ENCODE data around the gene GPR137B. TPM values are rescaled to one million over a fixed set of nuclear protein-coding genes. Genes with fewer than 3 reads are reported as not detected.

The GPR137B gene
- total and polyA plus RNA-seq, 8 donors, result 2.9 to 64.8 (median 12.5) TPM

- no peak for TF ChIP-seq EP300 (IDR thresholded peaks at IDR 0.05)
- intact Hi-C loops (cut with DNase I; ENCODE audit: low total_unique reads), result no loop called here
- no peaks in the 10 kb centered on the region for H3K4me1 ChIP-seq
- no peaks in the 10 kb centered on the region for H3K9me3 ChIP-seq
- WGBS, 5 donors, result 58 to 96% (median 95%) methylated on average over 2 of the region's 2 CpGs
- no peaks in the 10 kb centered on the region for H3K27me3 ChIP-seq
- H3K36me3 ChIP-seq, result peaks cover 7 to 38% (median 27%) of the 10 kb centered on the region in 4 donors
- no peak overlapping the region for H3K4me3 ChIP-seq
- no peak for DNase-seq
- no peak overlapping the region for H3K27ac ChIP-seq
These were observed 100.2 kb downstream of the GPR137B start for GRCh38 chr1:236242568-236242967.

GRCh38 chr1:236247286-236247685 is 104.9 kb downstream of the GPR137B start:
- Histone ChIP-seq H3K9me3 (no peaks in the 10 kb centered on the region), H3K27me3 (no peaks in the 10 kb centered on the region), H3K4me3 (no peak overlapping the region), H3K4me1 (no peaks in the 10 kb centered on the region), H3K27ac (no peak overlapping the region), H3K36me3 (peaks cover 5 to 24% (median 19%) of the 10 kb centered on the region in 4 donors)
- intact Hi-C loops (cut with DNase I; ENCODE audit: low total_unique reads), result no loop called here
- WGBS, 5 donors, result 91 to 98% (median 97%) methylated on average over 3 of the region's 3 CpGs
- no peak for TF ChIP-seq EP300 (IDR thresholded peaks at IDR 0.05)
- no peak for TF ChIP-seq POLR2A (IDR thresholded peaks at IDR 0.05)
- TF ChIP-seq POLR2AphosphoS5 (IDR thresholded peaks at IDR 0.05), result no peak
- TF ChIP-seq CTCF (IDR thresholded peaks at IDR 0.05), result no peak
- no peak for DNase-seq

GRCh38 chr1:236251587-236251986 is 109.2 kb downstream of the GPR137B start:
- intact Hi-C loops (cut with DNase I; ENCODE audit: low total_unique reads), result no loop called here
- DNase-seq, result no peak
- Histone ChIP-seq H3K27ac (no peak overlapping the region), H3K4me1 (peaks cover 0 to 22% (median 2%) of the 10 kb centered on the region in 4 donors), H3K9me3 (no peaks in the 10 kb centered on the region), H3K36me3 (peaks cover 0 to 29% (median 16%) of the 10 kb centered on the region in 4 donors), H3K27me3 (no peaks in the 10 kb centered on the region), H3K4me3 (no peak overlapping the region)
- WGBS, 5 donors, result 82 to 100% (median 94%) methylated on average over 1 of the region's 1 CpG
- TF ChIP-seq POLR2AphosphoS5 (IDR thresholded peaks at IDR 0.05) (no peak), CTCF (IDR thresholded peaks at IDR 0.05) (no peak), EP300 (IDR thresholded peaks at IDR 0.05) (no peak), POLR2A (IDR thresholded peaks at IDR 0.05) (no peak)

GRCh38 chr1:236253119-236253518 is 110.8 kb downstream of the GPR137B start:
- DNase-seq, result no peak
- intact Hi-C loops (cut with DNase I; ENCODE audit: low total_unique reads), result no loop called here
- peaks cover 0 to 13% (median 6%) of the 10 kb centered on the region in 4 donors for H3K9me3 ChIP-seq
- H3K4me1 ChIP-seq, result peaks cover 0 to 26% (median 3%) of the 10 kb centered on the region in 4 donors
- no peak for TF ChIP-seq POLR2A (IDR thresholded peaks at IDR 0.05)
- TF ChIP-seq POLR2AphosphoS5 (IDR thresholded peaks at IDR 0.05), result no peak
- no peak for TF ChIP-seq CTCF (IDR thresholded peaks at IDR 0.05)
- TF ChIP-seq EP300 (IDR thresholded peaks at IDR 0.05), result no peak
- no peak overlapping the region for H3K27ac ChIP-seq
- H3K36me3 ChIP-seq, result peaks cover 0 to 39% (median 24%) of the 10 kb centered on the region in 4 donors
- H3K27me3 ChIP-seq, result no peaks in the 10 kb centered on the region
- 94 to 100% (median 97%) methylated on average over 1 of the region's 1 CpG for WGBS, 5 donors
- H3K4me3 ChIP-seq, result no peak overlapping the region

GRCh38 chr1:236253918-236254637 is 111.7 kb downstream of the GPR137B start:
- intact Hi-C loops (cut with DNase I; ENCODE audit: low total_unique reads), result no loop called here
- Histone ChIP-seq H3K27ac (no peak overlapping the region), H3K4me3 (no peak overlapping the region), H3K27me3 (no peaks in the 10 kb centered on the region), H3K9me3 (peaks cover 0 to 22% (median 15%) of the 10 kb centered on the region in 4 donors), H3K4me1 (peaks cover 0 to 26% (median 3%) of the 10 kb centered on the region in 4 donors), H3K36me3 (peaks cover 0 to 42% (median 26%) of the 10 kb centered on the region in 4 donors)
- 58 to 75% (median 67%) methylated on average over 4 of the region's 4 CpGs for WGBS, 5 donors
- TF ChIP-seq CTCF (IDR thresholded peaks at IDR 0.05) (no peak), POLR2A (IDR thresholded peaks at IDR 0.05) (no peak), POLR2AphosphoS5 (IDR thresholded peaks at IDR 0.05) (no peak), EP300 (IDR thresholded peaks at IDR 0.05) (no peak)
- DNase-seq, result no peak
